Measurements from ENCODE around the gene DSG3. TPM values are rescaled to one million over a fixed set of nuclear protein-coding genes. Genes with fewer than 3 reads are reported as not detected.
A peak's percentile ranks its signal among the peaks of the same experiment; 100 is the strongest.

The DSG3 gene
- total RNA-seq, 2 donors from 2014 or later = 1.3 to 2.3 TPM

- Histone ChIP-seq H3K36me3 (no peaks in the 10 kb centered on the region), H3K4me1 (replicated peaks) (no peaks in the 10 kb centered on the region), H3K27me3 (replicated peaks; ENCODE audit: insufficient read depth) (no peaks in the 10 kb centered on the region), H3K27ac (no peak overlapping the region), H3K9me3 (no peaks in the 10 kb centered on the region), H3K4me3 (no peak overlapping the region)
- TF ChIP-seq CTCF (IDR thresholded peaks at IDR 0.05) = peak in 3 of 4 experiments; percentile 30 to 58 (median 40)
- TF ChIP-seq POLR2AphosphoS5 (IDR thresholded peaks at IDR 0.05) = no peak
- WGBS = 27% methylated on average over 7 of the region's 7 CpGs
- no peak for DNase-seq (ENCODE audit: low spot score)
- intact Hi-C loops (cut with DNase I) = no loop called here
These were observed 23.1 kb upstream of the DSG3 start for GRCh38 chr18:31424383-31424988.

- no peaks in the 10 kb centered on the region for H3K4me1 ChIP-seq (replicated peaks)
- H3K27ac ChIP-seq = no peak overlapping the region
- WGBS = 82% methylated on average over 2 of the region's 2 CpGs
- intact Hi-C loops (cut with DNase I) = no loop called here
- TF ChIP-seq CTCF (IDR thresholded peaks at IDR 0.05) = no peak
- TF ChIP-seq POLR2AphosphoS5 (IDR thresholded peaks at IDR 0.05) = no peak
- no peak for TF ChIP-seq POLR2A (IDR thresholded peaks at IDR 0.05)
- H3K9me3 ChIP-seq = no peaks in the 10 kb centered on the region
- H3K36me3 ChIP-seq = no peaks in the 10 kb centered on the region
- no peaks in the 10 kb centered on the region for H3K27me3 ChIP-seq (replicated peaks; ENCODE audit: insufficient read depth)
- no peak overlapping the region for H3K4me3 ChIP-seq
- no peak for DNase-seq (ENCODE audit: low spot score)
These were observed 21.5 kb upstream of the DSG3 start for GRCh38 chr18:31426021-31426420.

GRCh38 chr18:31426871-31427406 lies 20.6 kb upstream of the DSG3 start:
- Histone ChIP-seq H3K36me3 (no peaks in the 10 kb centered on the region), H3K4me1 (replicated peaks) (no peaks in the 10 kb centered on the region), H3K4me3 (no peak overlapping the region), H3K27me3 (replicated peaks; ENCODE audit: insufficient read depth) (no peaks in the 10 kb centered on the region), H3K9me3 (no peaks in the 10 kb centered on the region), H3K27ac (no peak overlapping the region)
- intact Hi-C loops (cut with DNase I) = no loop called here
- no peak for DNase-seq (ENCODE audit: low spot score)
- 75% methylated on average over 5 of the region's 5 CpGs for WGBS
- TF ChIP-seq CTCF (IDR thresholded peaks at IDR 0.05) (no peak), POLR2AphosphoS5 (IDR thresholded peaks at IDR 0.05) (no peak), POLR2A (IDR thresholded peaks at IDR 0.05) (no peak)

- Histone ChIP-seq H3K9me3 (no peaks in the 10 kb centered on the region), H3K27ac (no peak overlapping the region), H3K4me3 (no peak overlapping the region), H3K36me3 (no peaks in the 10 kb centered on the region), H3K4me1 (replicated peaks) (no peaks in the 10 kb centered on the region), H3K27me3 (replicated peaks; ENCODE audit: insufficient read depth) (no peaks in the 10 kb centered on the region)
- DNase-seq (ENCODE audit: low spot score) = no peak
- intact Hi-C loops (cut with DNase I) = no loop called here
- WGBS = 87% methylated on average over 1 of the region's 1 CpG
- no peak for TF ChIP-seq CTCF (IDR thresholded peaks at IDR 0.05)
- no peak for TF ChIP-seq POLR2A (IDR thresholded peaks at IDR 0.05)
- no peak for TF ChIP-seq POLR2AphosphoS5 (IDR thresholded peaks at IDR 0.05)
These were observed 19.3 kb upstream of the DSG3 start for GRCh38 chr18:31428211-31428610.

- no peaks in the 10 kb centered on the region for H3K9me3 ChIP-seq
- no peak overlapping the region for H3K27ac ChIP-seq
- DNase-seq (ENCODE audit: low spot score) = no peak
- H3K27me3 ChIP-seq (replicated peaks; ENCODE audit: insufficient read depth) = no peaks in the 10 kb centered on the region
- no peak overlapping the region for H3K4me3 ChIP-seq
- no peaks in the 10 kb centered on the region for H3K4me1 ChIP-seq (replicated peaks)
- WGBS = 60% methylated on average over 2 of the region's 2 CpGs
- H3K36me3 ChIP-seq = no peaks in the 10 kb centered on the region
- intact Hi-C loops (cut with DNase I) = no loop called here
- TF ChIP-seq CTCF (IDR thresholded peaks at IDR 0.05) (no peak), POLR2AphosphoS5 (IDR thresholded peaks at IDR 0.05) (no peak), POLR2A (IDR thresholded peaks at IDR 0.05) (no peak)
These were observed 17.9 kb upstream of the DSG3 start for GRCh38 chr18:31429623-31430022.
